Stimulated activated CD4-positive, alpha-beta T cell treated with anti-CD3 and anti-CD28 coated beads, Interleukin-4, amount 100 ng/mL, for 48 hours (primary cell): ENCODE data around the gene MANBA.
A peak's percentile ranks its signal among the peaks of the same experiment; 100 is the strongest.
"Not testable (repeated sequence)": the region's sequence is repeated elsewhere in the genome, so short reads cannot be mapped to it uniquely, and the experiment has no call there.

Experiments used
- DNase-seq, 2 donors: peaks; one replicate each; pipeline ENCODE4 v3.0.0-alpha.2; 2020; ENCODE audit warnings: low read depth in 2 of 2

Gene MANBA

DNA sequence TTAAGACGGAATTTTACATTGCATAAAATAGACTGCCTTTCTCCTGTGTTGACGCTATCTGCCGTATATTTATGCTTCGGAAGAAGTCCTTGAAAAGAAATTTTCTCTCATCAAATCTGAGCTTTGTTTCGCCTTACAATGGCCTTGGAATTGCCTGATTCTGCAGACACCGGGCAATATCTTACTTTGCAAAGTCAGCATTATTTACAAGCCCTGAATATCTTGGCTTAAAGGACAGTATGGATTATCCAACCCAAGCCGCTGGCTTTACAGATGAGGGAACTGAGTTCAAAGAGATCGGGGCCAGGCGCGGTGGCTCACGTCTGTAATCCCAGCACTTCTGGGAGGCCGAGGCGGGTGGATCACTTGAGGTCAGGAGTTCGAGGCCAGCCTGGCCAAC, 1.1 kb upstream of the MANBA start:
- no peak for DNase-seq

DNA sequence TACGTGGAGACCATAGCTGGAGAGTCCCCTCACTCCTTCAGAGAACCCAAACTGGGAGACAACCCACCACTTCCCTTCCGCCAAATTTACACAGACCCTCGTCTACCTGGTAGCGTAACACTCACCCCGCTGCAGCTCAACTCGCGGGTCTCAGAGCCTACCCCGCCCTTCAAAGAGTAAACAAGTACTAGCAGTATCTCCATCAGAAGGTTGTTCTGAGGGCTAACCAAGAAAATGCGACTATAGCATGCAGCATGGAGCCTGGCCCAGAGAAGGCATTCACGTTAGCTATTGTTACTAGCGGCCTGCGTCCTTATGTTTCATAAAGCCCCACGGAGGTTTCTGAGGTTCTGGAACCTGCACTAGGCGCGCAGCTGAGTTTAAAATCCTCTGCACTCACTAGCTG, 531 bp upstream of the MANBA start:
- DNase-seq, result peak in 1 of 2 donors; percentile 16

DNA sequence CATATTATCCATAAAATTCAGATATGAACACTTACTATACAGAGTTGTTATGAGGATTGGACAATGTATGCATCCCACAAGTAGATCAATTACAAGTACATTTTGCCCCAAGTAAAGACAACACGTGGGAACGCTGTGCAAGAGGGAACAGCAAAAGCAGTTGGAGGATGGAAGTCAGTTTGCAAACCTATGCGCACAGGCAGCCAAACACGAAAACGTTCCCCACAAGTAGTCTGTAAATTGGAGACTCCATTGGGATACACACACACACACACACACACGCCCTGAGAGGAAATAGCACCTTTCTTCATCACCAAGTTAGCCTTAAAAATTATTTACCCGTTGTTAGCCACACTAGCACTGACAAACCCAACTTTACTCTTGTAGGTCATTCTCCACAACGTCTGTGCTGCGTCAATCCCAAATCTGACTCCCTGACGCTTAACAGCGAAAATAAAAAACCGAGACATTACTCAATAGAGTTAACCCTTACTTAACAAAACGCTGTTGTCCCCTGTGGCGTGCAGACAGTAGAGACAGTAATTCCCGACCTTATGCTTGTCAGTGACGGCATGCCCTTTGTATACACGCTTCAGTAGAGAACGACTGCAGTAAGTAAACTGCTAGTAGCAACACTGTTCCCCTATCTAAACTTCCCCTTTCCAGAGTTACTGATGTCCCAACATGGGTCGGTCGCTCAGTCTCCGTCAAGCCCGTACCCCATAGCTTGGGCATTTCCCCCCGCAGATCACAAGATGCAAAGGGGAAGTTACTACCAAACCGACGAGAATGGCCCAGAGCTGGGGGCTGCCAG, 730 bp downstream of the MANBA start:
- peak; percentile 1 to 14 for DNase-seq

DNA sequence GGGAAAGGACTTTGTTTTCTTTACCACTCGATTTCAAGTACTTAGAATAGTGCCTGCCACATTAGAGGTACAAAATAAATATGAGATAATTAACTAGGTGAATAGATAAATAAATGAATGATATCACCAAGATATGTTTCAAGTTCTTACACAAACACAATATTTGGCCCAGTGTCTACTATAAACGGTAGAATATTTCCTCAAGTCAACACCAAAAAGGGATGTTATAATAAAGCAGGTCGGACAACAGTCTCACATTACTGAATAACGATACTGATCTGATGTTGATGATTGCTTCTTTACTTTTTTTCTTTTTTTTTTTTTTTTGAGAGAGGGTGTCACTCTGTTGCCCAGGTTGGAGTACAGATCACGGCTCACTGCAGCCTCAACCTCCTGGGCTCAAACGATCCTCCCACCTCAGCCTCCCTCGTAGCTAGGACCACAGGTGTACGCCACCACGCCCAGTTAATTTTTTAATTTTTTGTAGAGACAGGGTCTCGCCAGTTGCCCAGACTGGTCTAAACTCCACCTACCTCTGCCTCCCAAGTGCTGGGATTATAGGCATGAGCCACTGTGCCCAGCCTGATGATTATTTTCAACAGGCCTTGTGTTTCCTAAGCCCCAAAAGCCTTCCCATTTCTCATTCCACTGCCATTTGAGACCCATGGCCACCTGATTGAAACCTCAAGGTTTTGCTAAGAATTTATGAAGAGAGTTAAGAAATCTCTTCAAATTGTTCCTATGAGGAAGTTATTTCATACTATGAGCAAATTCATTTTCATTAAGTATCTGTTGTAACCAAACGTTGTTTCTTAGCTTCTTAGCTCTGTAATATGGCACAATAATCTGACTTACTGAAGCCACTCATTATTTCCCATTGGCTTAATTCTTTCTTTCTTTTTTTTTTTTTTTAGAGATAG, 2.3 kb downstream of the MANBA start:
- DNase-seq, result no peak

DNA sequence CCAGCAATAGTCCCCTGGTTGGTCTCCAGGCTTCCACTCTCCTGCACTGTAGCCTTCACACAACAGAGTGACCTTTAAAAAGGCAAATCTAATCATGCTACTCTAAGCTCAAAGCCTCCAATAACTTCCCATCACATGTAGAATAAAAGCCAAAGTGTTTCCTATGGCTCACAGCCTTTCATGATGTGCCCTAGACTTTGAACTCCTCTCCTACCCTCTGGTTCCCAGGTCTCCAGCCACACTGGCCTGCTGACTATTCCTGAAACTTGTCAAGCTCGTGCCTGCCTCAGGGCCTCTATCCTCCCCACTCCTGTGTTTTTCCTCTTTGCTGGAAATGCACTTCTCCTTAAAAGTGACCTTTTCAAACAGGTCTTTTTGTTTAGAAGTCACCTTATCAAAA, 3.1 kb downstream of the MANBA start:
- no peak for DNase-seq

DNA sequence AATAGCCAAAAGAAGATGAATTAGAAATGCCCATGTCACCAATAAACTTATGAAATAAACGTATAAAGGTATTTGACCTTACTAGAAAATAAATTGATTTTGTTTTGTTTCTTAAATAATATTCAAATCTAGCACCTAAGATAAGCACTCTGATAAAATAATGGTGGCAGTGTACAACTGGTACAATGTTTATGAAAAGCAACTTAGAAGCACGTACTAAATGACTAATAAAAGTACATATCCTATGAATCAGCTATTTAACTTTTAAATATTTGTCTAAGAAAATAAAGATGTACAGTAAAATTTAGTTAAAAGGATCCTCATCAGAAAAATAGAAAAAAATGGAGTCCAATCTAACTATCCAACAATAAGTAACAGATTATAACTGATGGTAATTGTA, 6.7 kb downstream of the MANBA start:
- no peak for DNase-seq

DNA sequence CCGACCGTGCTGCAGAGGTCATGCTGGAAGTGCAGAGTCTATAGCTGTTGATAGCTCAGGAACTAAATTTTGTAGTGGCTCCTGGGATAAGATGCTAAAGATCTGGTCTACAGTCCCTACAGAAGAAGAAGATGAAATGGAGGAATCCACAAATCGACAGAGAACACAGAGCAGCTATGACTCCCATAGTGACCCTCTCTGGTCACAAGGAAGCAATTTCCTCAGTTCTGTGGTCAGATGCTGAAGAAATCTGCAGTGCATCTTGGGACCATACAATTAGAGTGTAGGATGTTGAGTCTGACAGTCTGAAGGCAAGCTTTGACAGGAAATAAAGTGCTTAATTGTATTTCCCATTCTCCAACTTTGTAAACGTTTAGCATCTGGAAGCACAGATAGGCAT, 8.8 kb downstream of the MANBA start:
- no peak for DNase-seq

DNA sequence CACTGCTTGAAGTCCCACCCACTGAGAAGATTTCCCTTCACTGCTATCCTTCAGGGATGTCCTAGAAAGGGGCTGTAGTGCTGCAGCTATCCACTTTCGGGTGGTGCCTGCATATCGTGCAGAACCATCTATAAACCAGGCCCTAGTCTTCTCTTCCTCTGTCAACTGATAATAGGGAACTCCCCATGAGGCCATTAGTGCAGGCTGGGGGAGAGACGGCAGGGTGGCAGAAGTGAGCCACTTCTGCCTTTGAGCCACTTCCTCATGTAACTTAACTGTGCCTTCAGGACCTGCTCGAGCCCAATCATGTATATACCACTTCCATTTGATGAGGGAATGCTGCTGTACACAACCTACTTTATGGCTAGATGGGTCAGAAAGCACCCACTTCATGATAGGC, 17.4 kb downstream of the MANBA start:
- not testable (repeated sequence) for DNase-seq

DNA sequence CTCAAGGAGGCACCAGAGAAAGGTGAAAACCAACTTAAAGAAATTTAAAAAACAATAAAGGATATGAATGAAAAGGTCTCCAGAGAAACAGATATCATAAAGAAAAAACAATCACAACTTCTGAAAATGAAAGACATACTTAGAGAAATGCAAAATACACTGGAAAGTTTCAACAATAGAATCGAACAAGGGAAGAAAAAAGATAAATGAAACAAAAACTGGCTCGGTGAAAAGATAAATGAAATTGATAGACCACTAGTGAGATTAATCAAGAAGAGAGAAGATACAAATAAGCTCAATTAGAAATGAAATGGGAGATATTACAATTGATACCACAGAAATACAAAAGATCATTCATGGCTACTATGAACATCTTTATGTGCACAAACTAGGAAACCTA, 22.0 kb downstream of the MANBA start:
- not testable (repeated sequence) for DNase-seq

DNA sequence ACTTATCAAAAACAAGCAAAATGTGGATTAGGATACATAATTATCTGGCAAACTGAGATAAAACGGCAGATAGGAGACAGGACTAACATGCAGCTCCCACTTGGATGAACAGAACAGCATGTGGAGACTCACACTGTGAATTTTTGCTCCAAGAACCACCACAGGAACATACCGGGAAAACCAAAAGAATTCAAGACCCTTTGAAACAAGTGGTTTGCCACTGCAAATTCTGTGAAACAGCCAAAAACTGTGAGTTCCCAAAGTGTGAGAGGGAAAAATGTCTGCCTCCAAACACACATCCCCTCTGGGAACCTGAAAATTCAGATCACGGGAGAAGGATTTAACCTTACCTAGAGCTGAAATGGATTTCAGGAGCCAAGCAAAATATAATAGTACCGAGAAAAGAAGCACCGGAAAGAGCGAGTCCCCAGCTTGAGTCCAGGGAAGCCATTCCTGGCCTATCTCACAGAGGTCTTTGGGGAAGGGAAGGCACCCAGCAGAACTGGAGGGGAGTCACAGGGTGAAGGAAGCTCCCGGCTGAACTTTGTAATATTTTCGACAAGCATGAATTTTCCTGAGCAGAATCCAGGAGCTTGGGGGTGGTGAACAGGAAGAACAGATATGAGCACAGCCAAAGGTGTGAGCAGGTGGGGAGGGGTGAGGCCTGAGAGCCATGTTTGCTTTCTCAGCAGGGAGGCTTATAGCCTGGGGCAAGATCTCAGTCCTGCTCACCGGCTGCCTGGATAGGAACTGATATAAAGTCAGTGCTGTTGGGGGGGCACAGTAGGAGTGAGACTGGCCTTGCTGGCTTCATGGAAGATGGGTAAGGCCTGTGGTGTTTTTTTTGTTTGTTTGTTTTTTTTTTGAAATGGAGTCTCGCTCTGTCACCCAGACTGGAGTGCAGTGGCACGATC, 23.9 kb downstream of the MANBA start:
- DNase-seq, result no peak

DNA sequence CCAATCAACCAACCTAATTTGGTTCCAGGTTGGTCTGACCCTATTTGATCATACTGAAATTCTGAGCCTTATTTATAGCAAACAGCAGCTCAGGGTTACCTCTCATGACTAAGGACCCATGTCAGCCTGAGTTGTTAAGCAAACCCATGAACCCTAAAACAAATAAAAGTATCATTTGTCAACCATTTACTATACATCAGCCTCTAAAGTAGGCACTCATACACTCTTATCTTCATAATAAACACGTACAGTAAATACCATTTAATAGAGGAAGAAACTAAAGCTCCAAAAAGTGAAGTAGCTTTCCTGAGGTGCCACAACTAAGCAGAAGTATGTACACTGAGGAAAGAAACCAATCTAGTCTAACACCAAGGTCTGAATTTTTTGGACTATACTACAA, 25.2 kb downstream of the MANBA start:
- no peak for DNase-seq

DNA sequence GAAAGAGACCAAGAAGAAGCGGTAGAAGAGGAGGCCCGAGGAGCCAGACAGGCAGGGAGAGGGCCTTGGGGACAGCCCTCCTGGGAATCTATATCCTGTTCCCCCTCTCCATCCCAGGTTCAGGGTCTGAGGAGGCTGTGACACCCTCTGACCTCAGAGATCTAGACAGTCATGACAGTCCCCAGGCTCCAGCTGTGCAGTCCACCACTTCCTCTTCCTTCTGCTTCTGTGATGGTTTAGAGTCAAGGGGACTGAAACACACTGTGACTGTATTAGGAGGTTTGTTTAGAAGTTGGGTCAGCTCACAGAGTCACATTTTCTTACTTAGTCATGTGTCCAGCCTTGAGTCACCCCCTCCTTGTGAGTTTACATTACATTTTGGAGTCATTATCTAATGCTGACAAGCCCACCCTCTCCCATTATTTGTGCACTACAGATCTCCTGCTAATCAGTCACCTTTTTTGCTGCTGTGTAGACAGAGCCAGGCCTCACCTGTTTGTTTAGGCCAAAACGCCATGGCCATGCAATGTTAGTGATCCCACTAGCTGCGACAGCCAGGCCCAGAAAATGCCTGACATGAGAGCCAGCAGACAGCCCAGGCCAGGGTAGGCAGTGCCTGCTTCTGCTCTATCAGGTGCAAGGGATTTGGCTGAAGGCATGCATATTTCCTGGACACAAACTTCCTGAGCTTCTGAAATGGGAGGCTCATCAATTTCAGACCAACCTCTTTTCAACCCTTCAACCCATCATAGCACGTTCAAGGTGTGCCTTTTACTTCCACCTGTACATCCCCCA, 26.0 kb downstream of the MANBA start:
- DNase-seq, result peak in 1 of 2 donors; percentile 3

DNA sequence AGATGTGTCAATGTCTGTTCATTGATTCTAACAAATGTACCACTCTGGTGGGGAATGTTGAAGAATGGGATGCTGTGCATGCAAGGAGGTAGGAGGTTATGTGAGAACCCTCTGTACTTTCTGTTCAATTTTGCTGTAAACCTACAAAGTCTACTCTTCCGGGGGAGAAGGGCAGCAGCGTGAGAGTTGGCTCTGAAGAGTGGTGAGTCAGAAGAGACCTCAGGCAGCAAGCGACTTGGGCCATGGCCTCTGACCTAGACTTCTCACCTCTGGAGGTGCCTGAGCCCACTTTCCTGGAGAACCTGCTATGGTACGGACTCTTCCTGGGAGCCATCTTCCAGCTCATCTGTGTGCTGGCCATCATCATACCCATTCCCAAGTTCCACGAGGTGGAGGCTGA, 26.7 kb downstream of the MANBA start:
- no peak for DNase-seq

DNA sequence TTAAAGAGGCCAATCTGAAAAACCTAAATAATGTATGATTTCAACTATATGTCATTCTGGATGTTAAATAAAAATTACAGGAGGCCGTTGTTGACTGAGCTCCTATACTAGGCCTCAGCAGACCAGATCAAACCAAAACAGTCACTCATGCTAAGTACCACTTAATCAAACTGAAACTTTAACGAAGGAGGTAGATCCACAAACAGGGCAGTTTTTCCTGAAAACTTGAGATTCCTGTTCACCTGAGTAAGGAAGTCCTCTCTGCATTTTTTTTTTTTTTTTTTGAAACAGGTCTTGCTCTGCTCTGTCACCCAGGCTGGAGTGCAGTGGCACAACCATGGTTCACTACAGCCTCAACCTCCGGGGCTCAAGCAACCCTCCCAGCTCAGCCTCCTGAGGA, 27.7 kb downstream of the MANBA start:
- DNase-seq, result no peak

DNA sequence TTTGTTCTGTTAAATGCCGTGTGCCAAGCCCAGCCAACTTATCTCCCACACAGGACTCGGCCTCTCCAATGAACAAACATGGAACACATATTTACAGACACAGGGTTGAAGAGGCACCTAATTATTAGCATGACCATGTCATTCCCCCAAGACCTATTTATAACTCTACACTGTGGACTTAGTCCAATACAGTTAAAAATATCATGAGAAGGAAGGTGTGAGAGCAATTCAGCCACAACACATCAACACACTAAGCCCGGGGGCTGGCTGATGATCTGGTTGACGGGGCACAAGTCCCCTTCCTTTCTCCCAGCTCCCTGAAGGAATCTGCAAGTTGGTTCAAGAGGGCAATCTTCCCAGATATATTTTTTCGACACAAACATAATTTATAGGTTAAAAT, 28.1 kb downstream of the MANBA start:
- DNase-seq, result no peak

DNA sequence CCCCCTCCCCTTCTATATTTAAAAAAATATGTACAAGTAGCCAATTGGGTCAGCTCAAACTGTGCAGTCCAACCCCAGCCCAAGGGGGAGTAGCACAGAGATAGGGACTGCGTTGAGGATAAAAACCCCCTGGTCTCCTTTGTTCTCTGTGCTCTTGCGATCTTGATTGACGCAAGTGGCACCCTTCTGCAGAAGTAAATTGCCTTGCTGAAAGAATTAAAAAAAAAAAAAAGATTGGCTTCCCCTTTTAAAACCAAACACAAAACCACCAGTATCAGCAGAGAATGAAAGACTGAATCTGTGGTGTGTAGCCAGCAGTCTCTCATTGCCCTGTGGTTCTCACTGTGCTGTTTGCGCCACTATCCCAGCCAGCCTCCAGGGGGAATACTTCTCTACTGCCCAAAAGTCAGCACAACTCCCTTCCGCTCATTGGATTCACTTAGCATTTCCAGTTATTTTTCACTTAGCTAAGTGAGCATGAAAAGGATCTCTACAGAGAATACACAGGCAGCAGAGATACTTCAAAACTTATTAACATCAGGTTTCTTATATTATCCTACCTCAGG, 29.7 kb downstream of the MANBA start:
- no peak for DNase-seq

DNA sequence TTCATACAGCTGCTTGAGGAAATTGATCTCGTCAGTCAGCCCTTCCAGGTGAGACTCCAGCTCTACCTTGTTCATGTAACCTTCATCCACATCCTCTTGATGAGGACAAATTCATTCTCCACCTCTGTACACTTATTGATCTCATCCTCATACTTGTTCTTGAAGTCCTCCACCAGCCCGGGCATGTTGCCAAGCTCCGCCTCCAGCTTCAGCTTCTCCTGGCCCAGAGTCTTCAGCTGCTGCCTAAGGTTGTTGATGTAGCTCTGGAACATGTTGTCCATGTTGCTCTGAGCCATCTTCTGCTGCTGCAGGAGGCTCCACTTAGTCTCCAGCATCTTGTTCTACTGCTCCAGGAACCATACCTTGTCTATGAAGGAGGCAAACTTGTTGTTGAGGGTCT, 31.3 kb downstream of the MANBA start:
- DNase-seq, result not testable (repeated sequence)

DNA sequence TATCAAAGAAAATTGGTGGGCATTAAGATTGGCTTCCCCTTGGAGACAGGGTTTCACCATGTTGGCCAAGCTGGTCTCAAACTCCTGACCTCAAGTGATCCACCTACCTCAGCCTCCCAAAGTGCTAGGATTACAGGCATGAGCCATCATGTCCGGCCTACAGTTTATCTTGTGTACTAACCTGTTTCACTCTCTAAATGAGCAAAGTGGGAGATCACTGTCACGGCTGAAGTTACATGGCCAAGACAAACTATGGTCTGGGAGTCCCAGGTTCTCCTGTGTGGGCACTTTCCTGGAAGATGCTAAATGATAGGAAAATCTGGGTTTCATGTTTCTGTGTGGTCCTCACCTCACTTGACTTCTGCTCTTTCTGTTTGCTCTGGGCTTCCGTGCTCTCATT, 33.8 kb downstream of the MANBA start:
- not testable (repeated sequence) for DNase-seq

DNA sequence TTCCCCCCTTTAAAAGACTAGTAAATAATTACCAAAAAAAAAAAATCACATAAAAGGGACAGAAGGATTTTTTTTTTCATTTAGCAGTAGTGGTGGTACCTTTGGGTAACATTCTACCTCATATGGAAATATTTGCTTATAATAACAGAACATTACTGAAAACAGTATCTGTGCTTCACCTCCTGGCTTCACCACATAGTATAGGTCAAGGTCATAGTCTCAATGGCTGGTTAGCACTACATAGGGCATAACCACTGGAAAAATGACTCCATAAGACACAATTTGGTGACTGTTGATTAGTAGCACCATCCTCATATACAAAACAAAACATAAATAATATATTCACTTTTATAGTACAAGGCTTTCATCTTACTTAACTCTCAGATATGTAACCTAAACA, 34.7 kb downstream of the MANBA start:
- DNase-seq, result no peak

DNA sequence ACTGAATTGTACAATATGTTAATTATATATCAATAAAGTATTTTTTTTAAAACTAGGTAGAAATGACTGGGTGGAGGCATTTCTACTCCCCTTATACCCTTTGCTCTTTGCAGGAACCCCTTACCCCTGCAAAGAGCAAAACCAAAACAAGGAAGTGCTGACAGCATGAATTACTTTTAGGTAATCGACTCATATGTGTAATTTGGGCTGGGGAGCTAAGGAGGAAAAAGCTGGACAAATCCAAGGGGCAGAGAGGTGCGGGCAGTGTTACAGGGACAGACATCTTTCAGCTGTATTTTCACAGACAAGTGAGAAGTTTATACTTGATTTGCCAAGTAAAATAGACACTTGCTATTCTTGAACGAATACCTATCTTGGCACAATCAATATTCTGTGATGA, 35.5 kb downstream of the MANBA start:
- no peak for DNase-seq

DNA sequence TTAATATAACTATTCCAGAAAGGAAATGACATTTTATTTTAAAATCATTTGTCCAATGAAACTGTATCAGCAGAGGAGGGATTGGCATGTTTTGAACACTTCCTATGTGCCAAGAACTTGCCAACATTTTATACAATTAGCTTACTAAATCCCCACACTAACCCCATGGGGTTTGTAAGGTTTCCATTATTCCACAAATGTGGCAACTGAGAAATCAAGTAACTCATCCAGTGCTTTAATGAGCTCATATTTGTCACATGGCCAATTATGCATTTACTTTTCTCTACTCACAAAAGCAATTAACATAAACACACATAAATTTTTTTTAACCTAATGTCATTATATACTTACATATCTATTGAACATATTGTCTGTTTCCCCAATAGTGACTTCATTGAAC, 37.3 kb downstream of the MANBA start:
- DNase-seq, result no peak
